Endodermal cell (in vitro differentiated cells): ENCODE measurements around the gene COMMD1. TPM values are rescaled to one million over a fixed set of nuclear protein-coding genes. Genes with fewer than 3 reads are reported as not detected.

Experiments
- DNase-seq: peaks from one replicate; pipeline ENCODE4 v3.0.0-alpha.2; 2017
- H3K27ac ChIP-seq: 2 replicates; pipeline ENCODE4 v1.5.1; 2013; ENCODE audit warnings: mild to moderate bottlenecking, low read depth, low read length, moderate library complexity
- H3K27me3 ChIP-seq: 2 replicates; pipeline ENCODE4 v1.6.1; 2013; ENCODE audit warnings: mild to moderate bottlenecking, low read length, moderate library complexity; ENCODE audit not compliant: insufficient read depth, control insufficient read depth, poor library complexity, severe bottlenecking
- H3K36me3 ChIP-seq: 2 replicates; pipeline ENCODE4 v1.7.0; 2013; ENCODE audit warnings: mild to moderate bottlenecking, low read length, moderate library complexity; ENCODE audit not compliant: control insufficient read depth, insufficient read depth
- H3K4me1 ChIP-seq: one replicate; pipeline ENCODE4 v1.7.0; 2013; ENCODE audit warnings: low read length; ENCODE audit not compliant: control insufficient read depth, insufficient read depth
- H3K4me3 ChIP-seq: 2 replicates; pipeline ENCODE4 v1.5.1; 2013; ENCODE audit warnings: mild to moderate bottlenecking, low read length, moderate library complexity
- H3K9ac ChIP-seq: 2 replicates; pipeline ENCODE4 v1.6.1; 2013; ENCODE audit warnings: mild to moderate bottlenecking, low read length, moderate library complexity; ENCODE audit not compliant: poor library complexity, severe bottlenecking; ENCODE audit errors: extremely low read depth
- H3K9me3 ChIP-seq: 2 replicates; pipeline ENCODE4 v1.6.1; 2013; ENCODE audit warnings: mild to moderate bottlenecking, low read length, moderate library complexity; ENCODE audit not compliant: control insufficient read depth
- H3K27ac Mint-ChIP-seq: 2 replicates; pipeline ENCODE4 v1.8.0; 2020; ENCODE audit warnings: mixed read lengths
- H3K27me3 Mint-ChIP-seq: 2 replicates; pipeline ENCODE4 v1.8.0; 2021; ENCODE audit warnings: mild to moderate bottlenecking, mixed read lengths; ENCODE audit not compliant: insufficient read depth
- H3K36me3 Mint-ChIP-seq: 2 replicates; pipeline ENCODE4 v1.8.0; 2020; ENCODE audit warnings: low read depth, mixed read lengths
- H3K4me1 Mint-ChIP-seq: 2 replicates; pipeline ENCODE4 v1.8.0; 2020; ENCODE audit warnings: mixed read lengths
- H3K4me3 Mint-ChIP-seq: 2 replicates; pipeline ENCODE4 v1.8.0; 2020; ENCODE audit warnings: mild to moderate bottlenecking, moderate library complexity, mixed read lengths
- H3K9me3 Mint-ChIP-seq: 2 replicates; pipeline ENCODE4 v1.8.0; 2020; ENCODE audit warnings: mild to moderate bottlenecking, mixed read lengths
- WGBS, 2 experiments: methylation state at CpG; one replicate each; pipeline versions ENCODE4 v1.1.5 to v1.1.7; 2013; ENCODE audit warnings: missing lambda C conversion rate in 2 of 2, mixed read lengths in 1 of 2; ENCODE audit not compliant: insufficient coverage in 1 of 2, insufficient read length in 1 of 2; 5-methylcytosine and 5-hydroxymethylcytosine counted together
- total RNA-seq, 2 donors: library from RNA; stranded (reverse); fragmentation: NEBNext Ultra II Directional in 1 of 2; extraction: Animal tissue kit (Norgen Biotek cat#: 25700) in 1 of 2; gene quantifications; 2 replicates in 1 of 2; 3 replicates in 1 of 2; pipeline ENCODE4 v1.2.1, GENCODE V29; 2021
- TF ChIP-seq, protein P1 (sequence below): fragments of 200-600 bp; sonication (generic); conservative IDR thresholded peaks from 2 replicates; pipeline ENCODE4 v1.5.0; 2021; ENCODE audit warnings: antibody characterized with exemption, mild to moderate bottlenecking

COMMD1 gene
- total RNA-seq, 2 donors from 2014 or later, result 27.8 to 28.4 TPM

DNA sequence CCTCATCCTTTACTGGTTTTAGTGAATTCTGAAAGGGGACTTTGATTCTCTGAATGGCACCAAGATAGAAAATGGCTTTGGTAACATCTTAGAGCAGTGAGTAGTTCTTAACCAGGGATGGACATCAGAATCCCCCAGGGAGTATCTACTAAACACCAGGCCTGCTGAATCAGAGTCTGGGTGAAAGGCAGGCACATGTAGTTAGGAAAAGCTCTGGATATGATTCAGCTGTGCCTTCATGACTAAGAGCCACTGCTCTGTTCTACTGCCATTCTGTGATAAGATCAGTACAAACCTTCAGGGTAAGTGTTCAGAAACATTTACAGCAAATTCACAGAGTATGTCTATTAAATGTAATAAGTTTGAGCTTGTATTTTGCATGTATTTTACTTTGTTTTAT, 244.2 kb downstream of the COMMD1 start:
- Histone ChIP-seq H3K9me3 (peaks cover under 1% of the 10 kb centered on the region), H3K27me3 (no peaks in the 10 kb centered on the region), H3K36me3 (no peaks in the 10 kb centered on the region), H3K4me3 (no peak overlapping the region), H3K27ac (no peak overlapping the region), H3K4me1 (peaks cover 5% of the 10 kb centered on the region), H3K9ac (no peak overlapping the region)
- TF ChIP-seq, protein P1, sequence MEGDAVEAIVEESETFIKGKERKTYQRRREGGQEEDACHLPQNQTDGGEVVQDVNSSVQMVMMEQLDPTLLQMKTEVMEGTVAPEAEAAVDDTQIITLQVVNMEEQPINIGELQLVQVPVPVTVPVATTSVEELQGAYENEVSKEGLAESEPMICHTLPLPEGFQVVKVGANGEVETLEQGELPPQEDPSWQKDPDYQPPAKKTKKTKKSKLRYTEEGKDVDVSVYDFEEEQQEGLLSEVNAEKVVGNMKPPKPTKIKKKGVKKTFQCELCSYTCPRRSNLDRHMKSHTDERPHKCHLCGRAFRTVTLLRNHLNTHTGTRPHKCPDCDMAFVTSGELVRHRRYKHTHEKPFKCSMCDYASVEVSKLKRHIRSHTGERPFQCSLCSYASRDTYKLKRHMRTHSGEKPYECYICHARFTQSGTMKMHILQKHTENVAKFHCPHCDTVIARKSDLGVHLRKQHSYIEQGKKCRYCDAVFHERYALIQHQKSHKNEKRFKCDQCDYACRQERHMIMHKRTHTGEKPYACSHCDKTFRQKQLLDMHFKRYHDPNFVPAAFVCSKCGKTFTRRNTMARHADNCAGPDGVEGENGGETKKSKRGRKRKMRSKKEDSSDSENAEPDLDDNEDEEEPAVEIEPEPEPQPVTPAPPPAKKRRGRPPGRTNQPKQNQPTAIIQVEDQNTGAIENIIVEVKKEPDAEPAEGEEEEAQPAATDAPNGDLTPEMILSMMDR, result no peak
- peaks cover 4% of the 10 kb centered on the region for H3K9me3 Mint-ChIP-seq
- H3K36me3 Mint-ChIP-seq, result no peaks in the 10 kb centered on the region
- no peak for DNase-seq
- H3K27ac Mint-ChIP-seq, result no peak overlapping the region
- no peaks in the 10 kb centered on the region for H3K27me3 Mint-ChIP-seq
- H3K4me3 Mint-ChIP-seq, result no peak overlapping the region
- peaks cover 13% of the 10 kb centered on the region for H3K4me1 Mint-ChIP-seq

GRCh38 chr2:62150597-62151305, 245.3 kb downstream of the COMMD1 start:
- DNase-seq, result no peak
- Mint-ChIP-seq H3K4me1 (peaks cover 4% of the 10 kb centered on the region), H3K9me3 (peaks cover 13% of the 10 kb centered on the region), H3K27ac (no peak overlapping the region), H3K27me3 (no peaks in the 10 kb centered on the region), H3K4me3 (no peak overlapping the region), H3K36me3 (no peaks in the 10 kb centered on the region)
- Histone ChIP-seq H3K9me3 (peaks cover 11% of the 10 kb centered on the region), H3K27ac (no peak overlapping the region), H3K4me3 (no peak overlapping the region), H3K4me1 (peaks cover 3% of the 10 kb centered on the region), H3K9ac (no peak overlapping the region), H3K36me3 (no peaks in the 10 kb centered on the region), H3K27me3 (no peaks in the 10 kb centered on the region)
- WGBS, 2 experiments, result 86 to 100% methylated on average over 1 to 6 of the region's 6 CpGs
- TF ChIP-seq, protein P1, result no peak

DNA sequence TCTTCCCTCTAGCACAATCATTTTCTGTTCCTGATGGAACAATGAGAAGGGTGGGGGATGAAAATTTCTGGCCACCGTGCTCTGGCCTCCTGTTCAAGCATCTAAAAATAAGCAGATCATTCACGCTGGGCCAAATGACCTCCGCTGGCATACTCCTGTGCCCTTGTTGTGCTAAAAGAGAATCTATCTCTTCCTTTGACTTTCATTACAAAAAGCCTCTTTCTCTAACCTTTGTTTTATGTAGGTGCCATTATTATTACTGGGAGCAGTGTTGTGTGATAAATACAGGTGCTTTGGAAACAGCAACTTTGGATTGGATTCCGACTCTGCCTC, 245.8 kb downstream of the COMMD1 start:
- H3K9me3 ChIP-seq, result peaks cover 11% of the 10 kb centered on the region
- no peak overlapping the region for H3K4me3 ChIP-seq
- no peaks in the 10 kb centered on the region for H3K27me3 ChIP-seq
- H3K9me3 Mint-ChIP-seq, result peaks cover 13% of the 10 kb centered on the region
- H3K36me3 Mint-ChIP-seq, result no peaks in the 10 kb centered on the region
- no peaks in the 10 kb centered on the region for H3K36me3 ChIP-seq
- no peak overlapping the region for H3K9ac ChIP-seq
- peaks cover 3% of the 10 kb centered on the region for H3K4me1 ChIP-seq
- H3K27ac Mint-ChIP-seq, result no peak overlapping the region
- no peaks in the 10 kb centered on the region for H3K27me3 Mint-ChIP-seq
- no peak for DNase-seq
- no peak overlapping the region for H3K4me3 Mint-ChIP-seq
- WGBS, 2 experiments, result 70 to 77% methylated on average over 2 to 4 of the region's 4 CpGs
- H3K27ac ChIP-seq, result no peak overlapping the region
- H3K4me1 Mint-ChIP-seq, result peaks cover 4% of the 10 kb centered on the region
- TF ChIP-seq, protein P1, result no peak
